ENCODE data around the gene TMEM89.

Gene TMEM89, protein sequence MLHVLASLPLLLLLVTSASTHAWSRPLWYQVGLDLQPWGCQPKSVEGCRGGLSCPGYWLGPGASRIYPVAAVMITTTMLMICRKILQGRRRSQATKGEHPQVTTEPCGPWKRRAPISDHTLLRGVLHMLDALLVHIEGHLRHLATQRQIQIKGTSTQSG

DNA sequence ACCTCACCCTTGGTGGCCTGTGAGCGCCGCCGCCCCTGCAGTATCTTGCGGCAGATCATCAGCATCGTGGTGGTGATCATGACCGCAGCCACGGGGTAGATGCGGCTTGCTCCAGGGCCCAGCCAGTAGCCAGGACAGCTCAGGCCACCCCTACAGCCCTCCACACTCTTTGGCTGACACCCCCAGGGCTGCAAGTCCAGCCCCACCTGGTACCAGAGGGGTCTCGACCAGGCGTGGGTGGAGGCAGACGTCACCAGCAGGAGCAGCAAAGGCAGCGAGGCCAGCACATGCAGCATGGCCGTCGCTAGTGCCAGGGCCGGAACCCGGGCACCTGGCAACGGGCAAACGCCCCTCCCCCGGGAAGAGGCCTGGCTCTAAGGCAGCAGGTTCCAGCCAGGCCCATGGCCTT is at the start of gene TMEM89:
TSS of gene TMEM89 (minus strand) at position 309 of the 409 bp plus-strand sequence. CDS start at position 296, 13 bp downstream.
- DNase-seq, result no peak

DNA sequence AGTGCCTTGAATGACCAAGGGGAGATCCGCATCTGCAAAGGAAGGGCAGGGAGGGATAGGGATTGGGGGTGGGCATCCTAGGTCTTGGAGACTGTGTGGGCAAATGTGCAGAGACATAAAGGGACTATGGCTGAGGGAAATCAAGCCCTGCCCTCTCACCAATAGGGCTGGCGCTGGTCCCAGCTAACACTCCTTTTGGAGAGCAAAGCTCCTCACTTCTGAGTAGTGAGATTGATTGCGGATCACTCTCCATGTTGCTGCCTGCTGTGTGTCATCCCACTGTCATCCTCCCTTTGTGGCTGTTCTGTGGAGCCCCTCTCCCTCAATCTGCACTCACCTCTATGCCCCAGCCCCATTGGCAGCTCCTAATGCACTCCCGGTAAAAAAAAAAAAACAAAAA is 43.4 kb upstream of the TMEM89 start:
- DNase-seq, result no peak

- DNase-seq, result no peak
Observed at GRCh38 chr3:48664313-48664644, 42.7 kb upstream of the TMEM89 start.

GRCh38 chr3:48663489-48664312 is 42.1 kb upstream of the TMEM89 start:
- peak; percentile 98 for DNase-seq

- DNase-seq, result peak; percentile 87
Observed at GRCh38 chr3:48662753-48663488, 41.4 kb upstream of the TMEM89 start, which contains the start of gene CELSR3. TSS of gene CELSR3 (minus strand) at chr3:48662886. CDS start at chr3:48662634, 252 bp downstream.

GRCh38 chr3:48662145-48662752 is 40.7 kb upstream of the TMEM89 start:
- no peak for DNase-seq

GRCh38 chr3:48661501-48662144 is 40.1 kb upstream of the TMEM89 start:
- DNase-seq, result peak; percentile 77

GRCh38 chr3:48660800-48661400 is 39.3 kb upstream of the TMEM89 start:
- DNase-seq, result no peak

- no peak for DNase-seq
Observed at GRCh38 chr3:48656841-48657281, 35.3 kb upstream of the TMEM89 start.

DNA sequence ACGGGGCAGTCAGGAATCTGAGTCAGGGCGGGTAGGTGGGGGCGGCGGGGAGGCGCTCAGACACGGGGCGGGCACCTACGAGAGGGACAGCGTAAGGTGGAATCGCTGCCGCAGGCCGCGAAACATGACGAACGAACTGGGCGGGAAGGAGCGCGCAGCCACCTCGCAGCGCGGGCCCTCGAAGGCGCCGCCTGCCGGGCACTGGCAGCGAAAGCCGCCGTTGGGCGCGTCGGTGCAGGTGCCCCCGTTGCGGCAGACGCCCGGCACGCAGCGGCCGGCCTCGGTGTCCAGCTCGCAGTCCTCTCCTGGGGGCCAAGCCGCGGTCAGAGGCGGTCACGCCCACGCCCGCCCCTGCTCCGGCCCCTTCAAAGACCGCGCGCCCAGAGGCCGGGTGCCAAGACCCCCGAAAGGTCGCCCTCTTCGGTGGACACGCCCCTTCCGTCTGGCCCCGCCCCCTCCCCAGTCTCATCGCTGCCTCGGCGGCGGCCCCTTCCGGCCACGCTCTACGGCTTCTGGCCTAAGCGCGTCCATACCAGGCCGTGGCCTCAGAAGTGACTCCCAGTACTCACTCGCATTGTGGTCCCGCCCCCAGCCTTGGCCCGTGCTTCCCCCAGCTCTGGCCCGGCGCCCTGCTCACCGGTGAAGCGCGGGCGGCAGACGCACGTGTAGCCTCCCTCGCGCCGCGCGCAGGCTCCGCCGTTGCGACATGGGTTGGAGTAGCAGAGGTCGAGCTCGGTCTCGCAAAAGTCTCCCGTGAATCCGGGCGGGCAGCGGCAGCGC is 34.7 kb upstream of the TMEM89 start:
- peak; percentile 76 for DNase-seq

DNA sequence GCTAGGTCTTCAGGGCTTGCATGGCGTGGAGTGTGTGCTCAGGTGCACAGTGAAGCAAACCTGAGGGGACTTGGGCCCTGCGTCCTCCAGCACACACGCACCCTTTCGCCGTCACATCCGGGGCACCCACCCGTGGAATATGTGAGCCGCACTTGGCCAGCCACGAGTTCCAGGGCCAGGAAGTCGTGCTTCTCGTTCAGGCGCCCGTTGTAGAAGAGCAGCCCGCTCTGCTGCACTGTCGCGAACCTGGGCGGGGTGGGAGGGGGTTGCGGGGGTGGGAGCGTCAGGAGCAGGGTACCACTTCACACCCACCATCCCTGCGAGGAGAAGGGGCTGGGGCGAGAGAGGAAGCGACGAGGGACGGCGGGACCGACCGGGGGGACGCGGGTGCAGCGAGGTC is 34.0 kb upstream of the TMEM89 start:
- no peak for DNase-seq

- DNase-seq, result no peak
Observed at GRCh38 chr3:48655063-48655462, 33.5 kb upstream of the TMEM89 start.

DNA sequence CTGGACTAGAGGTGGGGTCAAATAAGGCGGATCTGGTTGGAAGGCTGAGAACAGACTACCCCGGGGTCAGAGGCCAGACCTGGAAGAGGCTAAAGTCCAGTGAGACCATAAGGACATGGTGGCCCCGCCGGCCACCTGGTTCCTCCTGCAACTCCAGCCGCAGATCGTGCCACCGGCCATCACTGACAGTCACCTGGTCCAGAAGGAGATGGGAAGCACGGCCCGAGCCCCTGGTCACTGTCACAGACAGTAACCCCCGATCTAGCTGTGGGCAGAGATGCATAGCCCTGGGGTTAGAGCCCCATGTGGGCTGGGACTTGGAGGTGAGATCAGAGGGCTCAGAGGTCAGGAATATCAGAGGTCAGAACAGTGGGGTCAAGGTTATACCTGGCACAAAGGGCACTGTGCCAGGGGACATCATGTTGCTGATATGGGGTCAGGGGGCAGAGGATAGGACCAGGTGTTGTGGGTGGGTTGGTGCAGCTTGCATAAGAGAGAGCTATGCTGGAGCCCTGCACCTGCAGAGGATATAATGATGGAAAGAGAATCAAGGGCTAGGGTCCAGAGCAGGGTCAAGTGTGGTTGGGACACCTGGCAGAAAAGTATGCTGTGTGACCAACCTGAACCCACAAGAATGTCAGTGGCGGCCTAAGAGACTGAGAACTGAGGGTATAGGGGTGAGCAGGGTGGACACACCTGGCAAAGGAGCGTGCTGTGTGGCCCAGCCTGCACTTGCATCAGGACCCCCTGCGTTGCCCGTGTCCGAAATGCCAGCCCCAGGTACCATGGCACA is 31.6 kb upstream of the TMEM89 start:
- no peak for DNase-seq

DNA sequence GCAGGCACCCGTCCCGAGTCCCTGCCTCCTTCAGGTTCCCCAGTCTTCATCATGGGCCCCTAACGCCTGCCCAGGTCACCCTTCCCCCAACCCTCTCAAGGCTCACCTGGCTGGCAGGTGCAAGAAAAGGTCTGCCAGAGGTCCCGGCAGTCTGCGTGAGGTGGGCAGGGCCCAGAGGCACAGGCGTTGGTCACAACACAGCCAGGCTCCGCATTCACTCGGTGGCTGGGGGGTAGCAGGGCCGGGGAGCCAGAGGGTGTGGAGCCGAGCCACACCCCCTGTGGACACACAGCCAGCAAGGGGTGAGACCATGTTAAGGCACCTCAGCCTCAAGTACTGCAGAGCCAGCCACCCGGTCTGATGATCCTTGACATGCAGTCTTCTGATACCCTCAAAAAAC is 30.2 kb upstream of the TMEM89 start:
- DNase-seq, result no peak

DNA sequence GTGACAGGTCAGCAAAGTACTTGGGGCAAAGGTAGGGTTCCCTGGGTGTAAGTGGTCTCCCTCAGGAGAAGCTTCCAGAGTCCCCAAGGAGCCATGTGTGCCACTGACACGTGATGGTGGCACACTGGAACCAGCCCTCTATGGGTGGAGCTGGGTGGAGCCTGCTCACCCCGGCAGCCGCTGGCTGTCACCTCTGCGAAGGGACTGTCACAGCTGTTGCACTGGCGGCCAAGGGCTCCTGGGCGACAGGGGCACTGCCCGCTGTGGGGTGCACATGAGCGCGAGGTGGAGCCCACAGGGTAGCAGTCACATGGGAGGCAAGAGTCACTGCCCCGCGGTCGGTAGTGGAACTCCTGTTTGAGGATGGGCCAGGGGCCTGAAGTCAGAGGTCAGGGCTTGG is 29.2 kb upstream of the TMEM89 start:
- no peak for DNase-seq

DNA sequence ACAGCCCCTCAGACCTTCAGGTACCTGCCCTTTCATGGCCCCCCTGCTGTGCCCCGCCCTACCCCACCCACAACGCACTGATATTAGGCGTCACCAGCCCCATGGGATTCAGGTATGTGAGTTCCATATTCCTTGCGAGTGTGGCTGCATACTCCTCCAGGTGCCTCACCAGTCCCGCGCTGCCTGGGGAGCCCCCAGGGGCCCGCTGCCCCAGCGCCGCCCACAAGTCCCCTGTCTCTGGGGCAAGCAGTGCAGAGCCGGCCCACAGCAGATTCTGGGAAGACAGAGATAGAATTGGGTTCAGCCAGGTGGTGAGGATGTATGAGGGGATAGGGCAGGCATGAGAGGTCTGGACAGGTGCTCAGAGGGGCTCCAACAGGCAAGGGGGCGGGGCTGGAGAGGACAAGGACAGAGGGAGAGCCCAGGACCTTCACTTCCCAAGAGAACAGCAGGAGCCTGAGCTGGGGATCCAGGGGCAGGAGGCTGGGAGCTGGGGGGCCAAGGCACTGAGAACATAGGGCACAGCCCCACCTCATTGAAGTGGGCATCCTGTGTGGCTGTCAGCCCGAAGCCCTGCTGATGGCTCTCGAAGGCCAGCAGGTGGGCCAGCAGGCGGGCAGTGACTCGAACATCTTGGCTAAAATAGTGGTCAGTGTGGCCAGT is 26.8 kb upstream of the TMEM89 start:
- DNase-seq, result no peak

GRCh38 chr3:48647714-48648113 is 26.1 kb upstream of the TMEM89 start:
- no peak for DNase-seq

DNA sequence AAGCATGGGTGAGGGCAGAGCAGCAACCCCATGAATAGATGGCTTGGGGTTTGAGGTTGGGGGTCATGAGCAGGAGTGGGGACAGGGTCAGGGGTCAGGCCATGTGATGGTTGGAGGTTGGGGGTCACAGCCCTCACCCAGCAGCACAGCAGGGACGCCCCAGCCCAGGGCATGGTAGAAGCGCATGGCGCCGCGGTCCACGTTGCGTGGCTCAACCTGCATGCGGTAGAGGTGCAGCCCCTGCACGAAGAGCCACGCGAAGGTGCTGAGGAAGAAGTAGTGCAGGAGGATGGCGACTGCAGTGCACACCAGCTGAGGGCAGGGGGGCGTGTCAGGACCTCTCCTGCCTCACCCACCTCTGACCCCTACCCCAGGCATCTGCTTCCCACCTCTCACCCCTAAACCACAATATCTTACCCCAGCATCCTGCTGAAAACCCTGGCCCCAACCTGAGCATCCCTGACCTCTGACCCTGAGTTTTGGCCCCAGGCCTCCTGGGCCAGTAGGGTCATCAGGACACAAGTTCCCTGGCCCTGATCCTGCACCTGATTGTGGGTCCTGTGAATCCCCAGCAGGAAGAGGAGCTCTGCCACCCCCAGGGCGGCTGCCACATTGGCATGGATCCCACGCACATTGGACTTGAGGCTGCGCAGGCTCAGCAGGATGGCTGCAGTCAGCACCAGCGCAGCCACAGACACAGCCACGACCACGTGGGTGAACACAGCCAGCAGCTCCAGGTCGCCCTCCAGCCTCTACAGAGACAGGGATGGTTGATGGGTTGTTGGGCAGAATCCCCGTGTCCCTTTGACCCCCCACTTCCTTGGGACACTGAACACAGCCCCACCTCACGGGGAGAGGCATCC is 23.6 kb upstream of the TMEM89 start:
- DNase-seq, result no peak

DNA sequence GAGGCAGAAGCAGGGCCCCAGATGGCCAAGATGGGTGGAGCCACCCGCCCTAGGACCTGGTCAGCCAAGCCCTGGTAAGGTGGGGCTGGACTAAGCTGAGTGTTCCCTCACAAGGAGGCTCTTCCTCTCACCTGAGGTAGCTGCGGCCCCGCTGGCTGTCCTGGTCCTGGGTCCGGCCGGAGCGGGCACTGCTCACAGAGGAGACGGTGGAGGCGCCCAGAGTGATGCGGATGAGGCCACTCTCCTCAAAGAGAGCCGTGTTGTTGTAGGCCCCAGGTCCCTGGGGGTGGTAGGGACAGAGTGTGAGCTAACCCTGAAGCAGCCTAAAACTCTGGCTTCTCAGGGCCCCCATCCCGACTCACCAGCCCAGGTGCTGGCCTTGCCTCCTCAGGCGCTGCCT is 21.0 kb upstream of the TMEM89 start:
- DNase-seq, result no peak
